AG04450 (cell line): Measurements from ENCODE around the gene TPP1. TPM values are rescaled to one million over a fixed set of nuclear protein-coding genes. Genes with fewer than 3 reads are reported as not detected.
A peak's percentile ranks its signal among the peaks of the same experiment; 100 is the strongest.

ENCODE experiments used
- CTCF ChIA-PET: fragments of 300-600, 350-600 bp; formaldehyde crosslinking; extraction: SDS; loops from one replicate; lab custom pipeline; 2022; ENCODE audit warnings: antibody characterized with exemption, inconsistent platforms; lab: Charles Lee
- POLR2A ChIA-PET: fragments of 350-600 bp; formaldehyde crosslinking; extraction: SDS; loops from one replicate; lab custom pipeline; 2021; ENCODE audit warnings: antibody characterized with exemption, inconsistent platforms; lab: Yijun Ruan, JAX
- DNase-seq: peaks from one replicate; pipeline ENCODE4 v3.0.0-alpha.2; 2011; ENCODE audit warnings: low read depth, low spot score
- H3K27ac ChIP-seq: one replicate; pipeline ENCODE4 v1.5.1; 2012; ENCODE audit warnings: low read depth, low read length, control low read depth
- H3K27me3 ChIP-seq: one replicate; pipeline ENCODE4 v1.6.0; 2012; ENCODE audit warnings: low read length; ENCODE audit not compliant: control insufficient read depth, insufficient read depth
- H3K4me3 ChIP-seq: 2 replicates; pipeline ENCODE4 v1.5.1; 2011; ENCODE audit warnings: mild to moderate bottlenecking, low read depth, low read length, control low read depth
- H3K9me3 ChIP-seq: 2 replicates; pipeline ENCODE4 v1.5.1; 2012; ENCODE audit warnings: low read length; ENCODE audit not compliant: control insufficient read depth, insufficient read depth
- CTCF ChIP-seq: IDR thresholded peaks from 2 replicates; pipeline ENCODE4 v1.5.1; 2011; ENCODE audit warnings: low read depth, low read length, control low read depth, inconsistent platforms
- polyA plus RNA-seq: library from polyadenylated mRNA; depleted of rRNA; stranded (reverse); fragments of >200 nt; gene quantifications from 2 replicates; pipeline ENCODE4 v1.2.3, GENCODE V29; 2011

The TPP1 gene
- polyA plus RNA-seq, 1 experiment: 152 TPM

- ChIA-PET CTCF (interaction anchor here (0.6 to 3.8 kb wide), 5 partner anchors 9 to 32 kb away, joined by 3 to 23 read pairs (median 5); partner anchors contain the start of gene MRPL17), POLR2A (interaction anchor here (0.6 kb wide), 1 partner anchor 54 kb away, joined by 9 read pairs; no protein-coding TSS in a partner anchor)
- peaks cover 12% of the 10 kb centered on the region for H3K27me3 ChIP-seq
Observed at GRCh38 chr11:6656584-6656915, 37.3 kb upstream of the TPP1 start.

GRCh38 chr11:6655790-6656583 is 36.8 kb upstream of the TPP1 start, which contains the start of gene DCHS1:
Gene DCHS1, minus strand, starts transcription at chr11:6655809. Its CDS starts 14,196 bp downstream, at chr11:6641613.
- Histone ChIP-seq H3K4me3 (peak within 1 kb of the TSS; percentile 71), H3K27me3 (peaks cover 14% of the 10 kb centered on the region), H3K9me3 (no peaks in the 10 kb centered on the region), H3K27ac (no peak within 1 kb of the TSS)
- DNase-seq: no peak
- no peak for TF ChIP-seq CTCF
- ChIA-PET CTCF (interaction anchor here (0.7 to 3.8 kb wide), 2 partner anchors 12 to 33 kb away, joined by 5 to 23 read pairs; no protein-coding TSS in a partner anchor), POLR2A (interaction anchor here (0.6 kb wide), 1 partner anchor 53 kb away, joined by 9 read pairs; no protein-coding TSS in a partner anchor)

More at GRCh38 chr11:6656584-6656915, 37.3 kb upstream of the TPP1 start:
- Histone ChIP-seq H3K27ac (no peak overlapping the region), H3K4me3 (peak overlapping the region; percentile 63), H3K9me3 (no peaks in the 10 kb centered on the region)
- TF ChIP-seq CTCF: no peak
- DNase-seq: no peak

GRCh38 chr11:6655020-6655789 is 36.0 kb upstream of the TPP1 start:
- Histone ChIP-seq H3K27ac (no peak overlapping the region), H3K4me3 (peak overlapping the region; percentile 71), H3K27me3 (peaks cover 14% of the 10 kb centered on the region), H3K9me3 (no peaks in the 10 kb centered on the region)
- DNase-seq: no peak
- ChIA-PET CTCF (no interaction called here), POLR2A (no interaction called here)
- TF ChIP-seq CTCF: no peak

- CTCF ChIA-PET: interaction anchor here (1.0 kb wide), 1 partner anchor 13 kb away, joined by 3 read pairs; no protein-coding TSS in a partner anchor
- H3K27ac ChIP-seq: no peak overlapping the region
Observed at GRCh38 chr11:6654281-6655019, 35.2 kb upstream of the TPP1 start.

More at GRCh38 chr11:6654281-6655019, 35.2 kb upstream of the TPP1 start:
- no peak for DNase-seq
- no peaks in the 10 kb centered on the region for H3K9me3 ChIP-seq
- no peak for TF ChIP-seq CTCF
- H3K4me3 ChIP-seq: peak overlapping the region; percentile 71
- H3K27me3 ChIP-seq: peaks cover 14% of the 10 kb centered on the region
- POLR2A ChIA-PET: no interaction called here
